Endothelial cell of umbilical vein (primary cell): ENCODE results near the gene KRTAP17-1. TPM values are rescaled to one million over a fixed set of nuclear protein-coding genes. Genes with fewer than 3 reads are reported as not detected.

Source experiments
- BruUV-seq: library from RNA; stranded (reverse); fragments of 400-500 nt; replicated peaks from 2 replicates; lab custom pipeline; 2021; lab: Mats Ljungman, UMichigan
- CTCF ChIA-PET: fragments of 300-600, 350-600 bp; sonication (Branson Sonifier 250); formaldehyde crosslinking; loops from one replicate; lab custom pipeline; 2021; ENCODE audit warnings: antibody characterized with exemption, inconsistent platforms; lab: Charles Lee
- POLR2A ChIA-PET: fragments of 300-600, 350-600 bp; sonication (Branson Sonifier 250); formaldehyde crosslinking; loops from one replicate; lab custom pipeline; 2021; ENCODE audit warnings: antibody characterized with exemption, inconsistent platforms; lab: Charles Lee
- DNase-seq: peaks from one replicate; pipeline ENCODE4 v3.0.0-alpha.2; 2011; ENCODE audit warnings: low read depth, low spot score
- FAIRE-seq: peaks from 2 replicates; lab custom pipeline; 2011; peaks lifted over from hg19 to GRCh38; lab: Jason Lieb, UNC
- H2AFZ ChIP-seq: 2 replicates; pipeline ENCODE4 v1.6.0; 2012; ENCODE audit warnings: low read depth, low read length, control low read depth, inconsistent platforms
- H3K27ac ChIP-seq: 2 replicates; pipeline ENCODE4 v1.5.1; 2011; ENCODE audit warnings: low read depth, mild to moderate bottlenecking, control low read depth, low read length, moderate library complexity; ENCODE audit not compliant: insufficient read depth
- H3K27me3 ChIP-seq, 2 experiments: 2 replicates each; pipeline versions ENCODE4 v1.6.0 to v1.6.1; 2011; ENCODE audit warnings: low read length in 2 of 2, mixed read lengths in 1 of 2; ENCODE audit not compliant: control insufficient read depth in 2 of 2, insufficient read depth in 2 of 2
- H3K36me3 ChIP-seq, 2 experiments: 2 replicates in 1 of 2; 3 replicates in 1 of 2; pipeline ENCODE4 v1.5.1; 2011; ENCODE audit warnings: low read length in 2 of 2, mild to moderate bottlenecking in 1 of 2, moderate library complexity in 1 of 2; ENCODE audit not compliant: control insufficient read depth in 2 of 2, insufficient read depth in 2 of 2; ENCODE audit errors: extremely low read depth in 1 of 2
- H3K4me1 ChIP-seq: 3 replicates; pipeline ENCODE4 v1.5.1; 2011; ENCODE audit warnings: mild to moderate bottlenecking, low read length; ENCODE audit not compliant: control insufficient read depth, insufficient read depth; ENCODE audit errors: extremely low read depth
- H3K4me2 ChIP-seq: 2 replicates; pipeline ENCODE4 v1.6.1; 2011; ENCODE audit warnings: low read length, control low read depth, mixed read lengths; ENCODE audit not compliant: insufficient read depth
- H3K4me3 ChIP-seq, 3 experiments: fragments of 200-600 bp in 1 of 3; sonication (generic), shearing (Covaris generic) in 1 of 3; replicated peaks in 1 of 3; 2 replicates each; pipeline ENCODE4 v1.5.1; 2011 to 2016; ENCODE audit warnings: control low read depth in 3 of 3, low read length in 3 of 3, mild to moderate bottlenecking in 2 of 3, inconsistent platforms in 1 of 3, low read depth in 1 of 3, moderate library complexity in 1 of 3; ENCODE audit not compliant: insufficient read depth in 1 of 3
- H3K79me2 ChIP-seq: 2 replicates; pipeline ENCODE4 v1.6.0; 2012; ENCODE audit warnings: low read length, inconsistent platforms; ENCODE audit not compliant: control insufficient read depth, insufficient read depth
- H3K9ac ChIP-seq: replicated peaks from 2 replicates; pipeline ENCODE3; 2011; ENCODE audit warnings: low read length, control low read depth; ENCODE audit not compliant: insufficient read depth; ENCODE audit errors: extremely low read depth
- H3K9me1 ChIP-seq: replicated peaks from 3 replicates; pipeline ENCODE4 v1.6.0; 2011; ENCODE audit warnings: mild to moderate bottlenecking, low read length; ENCODE audit not compliant: control insufficient read depth, insufficient read depth; ENCODE audit errors: extremely low read depth
- H3K9me3 ChIP-seq: replicated peaks from 2 replicates; pipeline ENCODE4 v1.5.1; 2012; ENCODE audit warnings: low read length, inconsistent platforms; ENCODE audit not compliant: control insufficient read depth, insufficient read depth
- H4K20me1 ChIP-seq: replicated peaks from 2 replicates; pipeline ENCODE3; 2011; ENCODE audit warnings: mild to moderate bottlenecking, low read length; ENCODE audit not compliant: control insufficient read depth, insufficient read depth; ENCODE audit errors: extremely low read depth
- EZH2 ChIP-seq: IDR thresholded peaks from 2 replicates; pipeline ENCODE4 v1.6.1; 2012; ENCODE audit warnings: borderline replicate concordance, low read depth, mild to moderate bottlenecking, moderate library complexity, low read length, inconsistent platforms; ENCODE audit not compliant: severe bottlenecking
- FOS ChIP-seq: IDR thresholded peaks from 2 replicates; pipeline ENCODE4 v1.6.1; 2011; ENCODE audit warnings: mild to moderate bottlenecking, low read length, moderate library complexity, borderline replicate concordance; ENCODE audit not compliant: insufficient read depth
- GATA2 ChIP-seq: IDR thresholded peaks from 2 replicates; pipeline ENCODE4 v1.7.0; 2011; ENCODE audit warnings: low read depth, mild to moderate bottlenecking, moderate library complexity, mixed read lengths, low read length; ENCODE audit not compliant: insufficient read length, insufficient read depth
- JUN ChIP-seq: IDR thresholded peaks from 2 replicates; pipeline ENCODE4 v1.6.1; 2011; ENCODE audit warnings: borderline replicate concordance, low read depth; ENCODE audit not compliant: insufficient read length, insufficient read depth
- MYC ChIP-seq: IDR thresholded peaks from one replicate; pipeline ENCODE4 v1.6.1; 2011; ENCODE audit warnings: mild to moderate bottlenecking, low read depth, low read length
- POLR2A ChIP-seq: IDR thresholded peaks from 2 replicates; pipeline ENCODE4 v1.6.1; 2012; ENCODE audit warnings: low read depth, mild to moderate bottlenecking, control low read depth, low read length
- POLR2AphosphoS5 ChIP-seq: IDR thresholded peaks from 2 replicates; pipeline ENCODE4 v1.6.1; 2012; ENCODE audit warnings: low read depth, mild to moderate bottlenecking, control low read depth, low read length, moderate library complexity; ENCODE audit not compliant: insufficient read depth
- dilution Hi-C: fragments of 300-500 bp; cut with MboI; formaldehyde crosslinking; loops from one replicate; pipeline ENCODE4 v1.15.0; 2019; ENCODE audit warnings: low sequenced_read_pairs; ENCODE audit not compliant: extremely low pct_ligation_motif_present
- intact Hi-C: fragments of 100-400 bp; cut with micrococcal nuclease; formaldehyde crosslinking; loops from one replicate; pipeline ENCODE4 v1.10.0; 2022
- polyA plus RNA-seq, 4 experiments: library from polyadenylated mRNA; depleted of rRNA in 3 of 4; stranded (reverse) in 3 of 4; unstranded in 1 of 4; fragments of >200 nt; gene quantifications; 2 replicates each; pipeline versions ENCODE4 v1.2.1 to v1.2.3, GENCODE V29; 2011 to 2012; ENCODE audit warnings: missing spikeins in 1 of 4
- total RNA-seq: library from RNA; stranded (reverse); gene quantifications from 2 replicates; pipeline ENCODE4 v1.2.3, GENCODE V29; 2021
- TF ChIP-seq, protein P1 (sequence below): IDR thresholded peaks from 2 replicates; pipeline ENCODE4 v1.6.1; 2011; ENCODE audit not compliant: insufficient read depth, insufficient read length
- TF ChIP-seq, protein P2 (sequence below), 2 donors: IDR thresholded peaks; 1 replicate in 1 of 2; 2 replicates in 1 of 2; pipeline ENCODE4 v1.5.1; 2011; ENCODE audit warnings: low read length in 2 of 2, mild to moderate bottlenecking in 2 of 2, moderate library complexity in 2 of 2, control low read depth in 1 of 2, inconsistent platforms in 1 of 2, low read depth in 1 of 2; ENCODE audit not compliant: insufficient read depth in 1 of 2; ENCODE audit errors: extremely low read depth in 1 of 2

The KRTAP17-1 gene
- total and polyA plus RNA-seq, 2 donors (not counting 3 experiments of a cell fraction or from before 2014, with no cell fraction given): not detected

DNA sequence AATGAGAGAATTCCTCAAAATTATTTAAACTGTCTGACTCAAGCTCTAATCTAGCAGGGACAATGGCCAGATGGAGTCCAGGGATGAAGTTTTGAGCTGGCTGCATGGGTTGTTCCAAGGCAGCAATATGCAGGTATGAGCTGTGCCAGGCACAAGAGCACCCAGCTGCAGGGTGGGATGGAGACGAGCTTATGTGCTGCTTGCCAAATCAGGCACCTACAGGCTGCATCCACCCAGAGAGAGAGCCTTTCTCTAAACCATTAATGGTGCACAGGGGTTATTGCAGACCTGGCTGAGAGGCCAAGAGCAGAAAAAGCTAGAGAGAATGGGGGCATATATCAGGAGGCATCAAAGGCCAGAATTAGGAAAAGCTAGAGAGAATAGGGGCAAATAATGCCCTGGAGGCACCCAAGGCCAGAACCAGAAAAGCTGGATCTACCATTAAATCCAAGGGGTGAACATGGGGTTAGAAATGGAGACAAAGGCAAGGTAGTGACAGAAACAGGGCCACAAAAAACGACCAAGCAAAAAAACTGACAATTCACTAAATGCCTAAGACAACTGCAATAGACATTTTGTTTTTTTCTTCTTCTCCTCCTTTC is 24.2 kb upstream of the KRTAP17-1 start:
- no peak overlapping the region for H3K4me3 ChIP-seq
- no peaks in the 10 kb centered on the region for H3K9me3 ChIP-seq
- dilution Hi-C loops: no loop called here
- H3K79me2 ChIP-seq: no peaks in the 10 kb centered on the region
- no peak overlapping the region for H3K4me2 ChIP-seq
- no peaks in the 10 kb centered on the region for H3K27me3 ChIP-seq
- CTCF ChIA-PET: interaction anchor here (0.6 to 0.9 kb wide), 2 partner anchors 78 to 210 kb away, joined by 3 read pairs; no protein-coding TSS in a partner anchor
- no peak overlapping the region for H2AFZ ChIP-seq
- no peak for FAIRE-seq
- no peak overlapping the region for H3K9ac ChIP-seq
- TF ChIP-seq JUN: no peak
- no peak for TF ChIP-seq POLR2A
- TF ChIP-seq MYC: no peak
- TF ChIP-seq, protein P1, sequence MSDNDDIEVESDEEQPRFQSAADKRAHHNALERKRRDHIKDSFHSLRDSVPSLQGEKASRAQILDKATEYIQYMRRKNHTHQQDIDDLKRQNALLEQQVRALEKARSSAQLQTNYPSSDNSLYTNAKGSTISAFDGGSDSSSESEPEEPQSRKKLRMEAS: no peak
- no peak for TF ChIP-seq POLR2AphosphoS5
- TF ChIP-seq, protein P2, sequence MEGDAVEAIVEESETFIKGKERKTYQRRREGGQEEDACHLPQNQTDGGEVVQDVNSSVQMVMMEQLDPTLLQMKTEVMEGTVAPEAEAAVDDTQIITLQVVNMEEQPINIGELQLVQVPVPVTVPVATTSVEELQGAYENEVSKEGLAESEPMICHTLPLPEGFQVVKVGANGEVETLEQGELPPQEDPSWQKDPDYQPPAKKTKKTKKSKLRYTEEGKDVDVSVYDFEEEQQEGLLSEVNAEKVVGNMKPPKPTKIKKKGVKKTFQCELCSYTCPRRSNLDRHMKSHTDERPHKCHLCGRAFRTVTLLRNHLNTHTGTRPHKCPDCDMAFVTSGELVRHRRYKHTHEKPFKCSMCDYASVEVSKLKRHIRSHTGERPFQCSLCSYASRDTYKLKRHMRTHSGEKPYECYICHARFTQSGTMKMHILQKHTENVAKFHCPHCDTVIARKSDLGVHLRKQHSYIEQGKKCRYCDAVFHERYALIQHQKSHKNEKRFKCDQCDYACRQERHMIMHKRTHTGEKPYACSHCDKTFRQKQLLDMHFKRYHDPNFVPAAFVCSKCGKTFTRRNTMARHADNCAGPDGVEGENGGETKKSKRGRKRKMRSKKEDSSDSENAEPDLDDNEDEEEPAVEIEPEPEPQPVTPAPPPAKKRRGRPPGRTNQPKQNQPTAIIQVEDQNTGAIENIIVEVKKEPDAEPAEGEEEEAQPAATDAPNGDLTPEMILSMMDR (IDR thresholded peaks at IDR 0.05; ENCODE audit: extremely low read depth in 1 of 2, insufficient read depth in 1 of 2, low read depth in 1 of 2, low read length in 2 of 2): no peak
- TF ChIP-seq EZH2: no peak
- TF ChIP-seq FOS: no peak
- TF ChIP-seq GATA2: no peak
- no peaks in the 10 kb centered on the region for H4K20me1 ChIP-seq
- POLR2A ChIA-PET: no interaction called here
- intact Hi-C loops: no loop called here
- H3K9me1 ChIP-seq: no peaks in the 10 kb centered on the region
- no peak for DNase-seq
- BruUV-seq: no TSS peak
- no peaks in the 10 kb centered on the region for H3K4me1 ChIP-seq
- no peaks in the 10 kb centered on the region for H3K36me3 ChIP-seq
- no peak overlapping the region for H3K27ac ChIP-seq
